ENCODE measurements around the gene MBNL1. TPM values are rescaled to one million over a fixed set of nuclear protein-coding genes. Genes with fewer than 3 reads are reported as not detected.
"Not testable (repeated sequence)": the region's sequence is repeated elsewhere in the genome, so short reads cannot be mapped to it uniquely, and the experiment has no call there.

Gene MBNL1
- total RNA-seq, 1 donor from 2014 or later: 180 TPM

GRCh38 chr3:152438706-152439105, 170.0 kb downstream of the MBNL1 start:
- DNase-seq (ENCODE audit: missing footprints) (no peak), ATAC-seq (no peak)
- intact Hi-C loops (cut with DNase I): no loop called here

GRCh38 chr3:152440243-152440642, 171.5 kb downstream of the MBNL1 start:
- not testable (repeated sequence) for ATAC-seq; DNase-seq (ENCODE audit: missing footprints)
- intact Hi-C loops (cut with DNase I): loop anchor here (10.0 kb wide), 2 partner anchors 135 to 365 kb away; no protein-coding TSS in a partner anchor

- ATAC-seq (no peak), DNase-seq (ENCODE audit: missing footprints) (no peak)
- intact Hi-C loops (cut with DNase I): loop anchor here (2.0 to 10.0 kb wide), 5 partner anchors 139 to 369 kb away; partner anchors contain the start of gene MBNL1
Measured at GRCh38 chr3:152443212-152444023, 174.7 kb downstream of the MBNL1 start.

- DNase-seq (ENCODE audit: missing footprints) (no peak), ATAC-seq (peak; percentile 54)
- intact Hi-C loops (cut with DNase I): loop anchor here (2.0 to 10.0 kb wide), 5 partner anchors 139 to 369 kb away; partner anchors contain the start of gene MBNL1
Measured at GRCh38 chr3:152444029-152444641, 175.4 kb downstream of the MBNL1 start.

- DNase-seq (ENCODE audit: missing footprints) (peak; percentile 51), ATAC-seq (peak; percentile 28)
- intact Hi-C loops (cut with DNase I): loop anchor here (2.0 to 10.0 kb wide), 5 partner anchors 140 to 370 kb away; partner anchors contain the start of gene MBNL1
Measured at GRCh38 chr3:152445212-152445611, 176.5 kb downstream of the MBNL1 start.

GRCh38 chr3:152446495-152446894, 177.8 kb downstream of the MBNL1 start:
- ATAC-seq (no peak), DNase-seq (ENCODE audit: missing footprints) (peak; percentile 59)
- intact Hi-C loops (cut with DNase I): loop anchor here (10.0 kb wide), 2 partner anchors 142 to 372 kb away; no protein-coding TSS in a partner anchor

GRCh38 chr3:152447511-152447910, 178.8 kb downstream of the MBNL1 start:
- no peak for ATAC-seq
- intact Hi-C loops (cut with DNase I): loop anchor here (10.0 kb wide), 2 partner anchors 143 to 373 kb away; no protein-coding TSS in a partner anchor
- no peak for DNase-seq (ENCODE audit: missing footprints)

GRCh38 chr3:152448091-152448490, 179.4 kb downstream of the MBNL1 start:
- DNase-seq (ENCODE audit: missing footprints) (no peak), ATAC-seq (no peak)
- intact Hi-C loops (cut with DNase I): loop anchor here (10.0 kb wide), 2 partner anchors 143 to 373 kb away; no protein-coding TSS in a partner anchor

GRCh38 chr3:152452318-152452717, 183.6 kb downstream of the MBNL1 start:
- no peak for ATAC-seq
- no peak for DNase-seq (ENCODE audit: missing footprints)
- intact Hi-C loops (cut with DNase I): no loop called here

- DNase-seq (ENCODE audit: missing footprints) (no peak), ATAC-seq (no peak)
Measured at GRCh38 chr3:152454076-152454875, 185.5 kb downstream of the MBNL1 start.

GRCh38 chr3:152455989-152456388, 187.3 kb downstream of the MBNL1 start:
- intact Hi-C loops (cut with DNase I): no loop called here
- DNase-seq (ENCODE audit: missing footprints) (no peak), ATAC-seq (no peak)

More at GRCh38 chr3:152454076-152454875, 185.5 kb downstream of the MBNL1 start:
- intact Hi-C loops (cut with DNase I): no loop called here

GRCh38 chr3:152457500-152458375, 189.0 kb downstream of the MBNL1 start:
- DNase-seq (ENCODE audit: missing footprints) (no peak), ATAC-seq (no peak)
- intact Hi-C loops (cut with DNase I): no loop called here

GRCh38 chr3:152458376-152459117, 189.8 kb downstream of the MBNL1 start:
- ATAC-seq (no peak), DNase-seq (ENCODE audit: missing footprints) (no peak)
- intact Hi-C loops (cut with DNase I): no loop called here

- ATAC-seq (no peak), DNase-seq (ENCODE audit: missing footprints) (no peak)
- intact Hi-C loops (cut with DNase I): no loop called here
Measured at GRCh38 chr3:152459118-152459515, 190.4 kb downstream of the MBNL1 start.

- intact Hi-C loops (cut with DNase I): no loop called here
- no peak for ATAC-seq
- no peak for DNase-seq (ENCODE audit: missing footprints)
Measured at GRCh38 chr3:152459572-152459971, 190.8 kb downstream of the MBNL1 start.

GRCh38 chr3:152460936-152461335, 192.2 kb downstream of the MBNL1 start:
- ATAC-seq (no peak), DNase-seq (ENCODE audit: missing footprints) (no peak)
- intact Hi-C loops (cut with DNase I): no loop called here

- DNase-seq (ENCODE audit: missing footprints): no peak
- intact Hi-C loops (cut with DNase I): no loop called here
- ATAC-seq: no peak
Measured at GRCh38 chr3:152461460-152461859, 192.7 kb downstream of the MBNL1 start.
